H1 (cell line): ENCODE measurements around the gene DPEP2.

Experiments used
- CBX5 ChIP-seq: fragments of 300-800, 300-1000 bp; sonication (generic); IDR thresholded peaks from 2 replicates; pipeline ENCODE4 v1.7.1; 2016; ENCODE audit warnings: antibody characterized with exemption, low read length, low read depth
- CTCF ChIP-seq, 3 experiments: IDR thresholded peaks; 1 replicate in 2 of 3; 2 replicates in 1 of 3; pipeline versions ENCODE4 v1.5.1 to v1.6.1; 2011; ENCODE audit warnings: low read length in 3 of 3, mild to moderate bottlenecking in 3 of 3, inconsistent platforms in 2 of 3, low read depth in 1 of 3, moderate library complexity in 1 of 3; ENCODE audit not compliant: insufficient read depth in 1 of 3; ENCODE audit errors: control extremely low read depth in 1 of 3
- EP300 ChIP-seq, 2 experiments: IDR thresholded peaks; 1 replicate in 1 of 2; 2 replicates in 1 of 2; pipeline ENCODE4 v1.6.1; 2011 to 2012; ENCODE audit warnings: low read depth in 2 of 2, low read length in 2 of 2, mild to moderate bottlenecking in 2 of 2, borderline replicate concordance in 1 of 2, inconsistent platforms in 1 of 2, moderate library complexity in 1 of 2
- EZH2 ChIP-seq: fragments of 200-600 bp; sonication (generic); IDR thresholded peaks from 2 replicates; pipeline ENCODE4 v1.7.1; 2012; ENCODE audit warnings: low read depth, mild to moderate bottlenecking, moderate library complexity, low read length, inconsistent platforms; ENCODE audit not compliant: severe bottlenecking
- GABPA ChIP-seq: IDR thresholded peaks from 2 replicates; pipeline ENCODE4 v1.6.1; 2011; ENCODE audit warnings: mild to moderate bottlenecking, low read length, moderate library complexity, borderline replicate concordance; ENCODE audit not compliant: insufficient read depth
- POLR2A ChIP-seq, 2 experiments: IDR thresholded peaks; 1 replicate in 1 of 2; 2 replicates in 1 of 2; pipeline ENCODE4 v1.6.1; 2011; ENCODE audit warnings: low read depth in 2 of 2, low read length in 2 of 2, mild to moderate bottlenecking in 2 of 2; ENCODE audit errors: control extremely low read depth in 1 of 2
- POLR2AphosphoS5 ChIP-seq: IDR thresholded peaks from 2 replicates; pipeline ENCODE4 v1.6.1; 2011; ENCODE audit warnings: low read depth, low read length
- RFX5 ChIP-seq: IDR thresholded peaks from 2 replicates; pipeline ENCODE4 v1.6.1; 2011; ENCODE audit warnings: low read depth, low read length, improper control_type of control experiment, borderline replicate concordance

GRCh38 chr16:67967183-67967957 lies 31.9 kb downstream of the DPEP2 start:
- TF ChIP-seq CBX5 (no peak), CTCF (IDR thresholded peaks at IDR 0.05; ENCODE audit: control extremely low read depth in 1 of 3, insufficient read depth in 1 of 3, low read depth in 1 of 3, low read length in 3 of 3) (no peak), POLR2A (IDR thresholded peaks at IDR 0.05; ENCODE audit: control extremely low read depth in 1 of 2, low read depth in 2 of 2, low read length in 2 of 2) (no peak), EP300 (IDR thresholded peaks at IDR 0.05; ENCODE audit: borderline replicate concordance in 1 of 2, low read depth in 2 of 2, low read length in 2 of 2) (no peak), RFX5 (no peak), POLR2AphosphoS5 (no peak), GABPA (no peak), EZH2 (no peak)
